ENCODE results near the gene VPREB1. TPM values are rescaled to one million over a fixed set of nuclear protein-coding genes. Genes with fewer than 3 reads are reported as not detected.

The VPREB1 gene
- total RNA-seq, 1 donor from 2014 or later, result not detected

DNA sequence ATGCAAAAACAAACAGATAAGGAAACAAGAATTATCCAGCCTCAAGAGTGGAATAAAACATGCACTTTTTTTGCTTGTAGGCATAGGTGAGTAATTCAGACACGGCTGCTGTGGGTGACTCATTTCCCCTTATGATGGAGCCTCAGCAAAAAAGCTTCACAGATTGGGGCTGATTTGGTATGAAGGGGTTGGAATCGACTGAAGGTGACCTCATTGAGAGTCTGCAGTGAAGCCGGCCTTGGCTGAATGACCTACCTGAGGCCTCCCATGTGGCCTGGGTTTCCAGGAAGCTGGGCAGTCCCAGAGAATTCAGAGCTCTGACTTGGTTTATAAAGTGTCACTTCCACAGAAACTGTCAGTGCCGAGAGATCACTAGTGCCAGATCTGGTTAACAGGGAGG is 34.2 kb upstream of the VPREB1 start:
- TF ChIP-seq, protein P1, sequence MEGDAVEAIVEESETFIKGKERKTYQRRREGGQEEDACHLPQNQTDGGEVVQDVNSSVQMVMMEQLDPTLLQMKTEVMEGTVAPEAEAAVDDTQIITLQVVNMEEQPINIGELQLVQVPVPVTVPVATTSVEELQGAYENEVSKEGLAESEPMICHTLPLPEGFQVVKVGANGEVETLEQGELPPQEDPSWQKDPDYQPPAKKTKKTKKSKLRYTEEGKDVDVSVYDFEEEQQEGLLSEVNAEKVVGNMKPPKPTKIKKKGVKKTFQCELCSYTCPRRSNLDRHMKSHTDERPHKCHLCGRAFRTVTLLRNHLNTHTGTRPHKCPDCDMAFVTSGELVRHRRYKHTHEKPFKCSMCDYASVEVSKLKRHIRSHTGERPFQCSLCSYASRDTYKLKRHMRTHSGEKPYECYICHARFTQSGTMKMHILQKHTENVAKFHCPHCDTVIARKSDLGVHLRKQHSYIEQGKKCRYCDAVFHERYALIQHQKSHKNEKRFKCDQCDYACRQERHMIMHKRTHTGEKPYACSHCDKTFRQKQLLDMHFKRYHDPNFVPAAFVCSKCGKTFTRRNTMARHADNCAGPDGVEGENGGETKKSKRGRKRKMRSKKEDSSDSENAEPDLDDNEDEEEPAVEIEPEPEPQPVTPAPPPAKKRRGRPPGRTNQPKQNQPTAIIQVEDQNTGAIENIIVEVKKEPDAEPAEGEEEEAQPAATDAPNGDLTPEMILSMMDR (IDR thresholded peaks at IDR 0.05; ENCODE audit: borderline replicate concordance), result no peak
- no peak overlapping the region for H3K27ac ChIP-seq (replicated peaks)
- DNase-seq, result no peak
- H3K4me3 ChIP-seq, result no peak overlapping the region
- no peaks in the 10 kb centered on the region for H3K36me3 ChIP-seq
- H3K27me3 ChIP-seq (ENCODE audit: low read depth), result peaks cover 89% of the 10 kb centered on the region
- H3K4me1 ChIP-seq, result no peaks in the 10 kb centered on the region
- intact Hi-C loops (cut with micrococcal nuclease), result no loop called here
- no peaks in the 10 kb centered on the region for H3K9me3 ChIP-seq (replicated peaks)

DNA sequence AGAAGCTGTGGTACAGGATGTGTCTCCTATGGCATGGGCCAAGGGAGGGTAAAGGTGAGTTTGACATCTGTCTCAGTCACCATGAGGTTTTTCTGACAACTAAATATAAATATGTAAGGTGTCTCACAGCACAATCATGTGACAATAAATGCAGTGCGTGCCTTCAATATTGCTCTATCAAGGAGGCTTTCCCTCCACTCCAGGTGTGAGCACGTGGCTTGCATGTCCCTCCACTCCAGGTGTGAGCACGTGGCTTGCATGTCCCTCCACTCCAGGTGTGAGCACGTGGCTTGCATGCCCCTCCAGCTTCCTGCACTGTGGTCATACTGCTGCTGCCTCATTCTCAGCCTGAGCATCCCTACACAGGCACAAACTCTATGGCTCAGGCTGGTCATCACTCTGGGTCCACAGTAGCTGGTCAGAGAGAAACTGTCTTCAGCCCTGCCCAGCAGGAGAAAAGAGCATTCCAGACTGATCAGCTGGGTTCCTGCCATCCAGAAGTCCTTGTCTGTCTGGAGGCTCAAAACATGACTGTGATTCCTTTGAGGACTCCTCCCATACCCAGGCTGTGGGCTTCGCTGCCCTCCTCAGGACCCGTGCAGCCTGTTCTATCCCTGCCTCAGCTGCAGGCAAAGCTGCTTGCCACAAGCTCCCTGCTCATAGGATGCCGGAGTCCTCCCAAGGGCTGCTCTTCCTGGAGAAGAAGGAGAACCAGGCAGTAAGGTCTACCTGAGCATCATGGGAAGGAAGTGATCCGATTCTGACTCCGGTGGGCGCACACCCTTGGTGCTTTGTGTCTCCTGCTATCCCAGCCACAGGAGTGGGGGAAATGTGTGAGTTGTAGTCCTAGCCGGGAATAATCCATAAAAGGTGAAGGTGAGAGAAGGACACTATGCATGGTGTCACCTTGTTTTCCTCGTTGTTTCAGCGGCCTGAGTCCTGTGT is 33.4 kb upstream of the VPREB1 start:
- intact Hi-C loops (cut with micrococcal nuclease), result no loop called here
- Histone ChIP-seq H3K4me1 (no peaks in the 10 kb centered on the region), H3K9me3 (replicated peaks) (no peaks in the 10 kb centered on the region), H3K36me3 (no peaks in the 10 kb centered on the region), H3K4me3 (no peak overlapping the region), H3K27ac (replicated peaks) (no peak overlapping the region), H3K27me3 (ENCODE audit: low read depth) (peaks cover 83% of the 10 kb centered on the region)
- DNase-seq, result no peak
- TF ChIP-seq, protein P1 (IDR thresholded peaks at IDR 0.05; ENCODE audit: borderline replicate concordance), result no peak

DNA sequence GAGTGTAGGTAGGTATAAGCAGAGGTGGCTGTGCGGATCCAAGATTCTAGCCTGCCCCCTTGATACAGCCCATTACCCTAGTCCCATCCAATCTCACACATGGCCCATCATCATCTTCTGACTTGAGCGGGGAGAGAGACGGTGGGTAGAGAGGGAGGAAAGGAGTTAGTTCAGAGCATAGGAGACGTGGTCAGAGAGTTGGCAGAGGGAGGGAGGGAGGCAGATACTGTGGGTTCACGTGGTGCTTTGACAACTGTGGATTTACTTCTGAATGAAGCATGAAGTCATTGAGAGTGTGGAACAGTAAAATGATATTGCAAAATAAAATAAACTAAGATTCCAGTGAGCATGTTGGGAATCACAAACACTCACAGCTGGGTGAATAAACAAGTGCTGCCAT is 31.4 kb upstream of the VPREB1 start:
- H3K4me3 ChIP-seq, result no peak overlapping the region
- H3K27ac ChIP-seq (replicated peaks), result no peak overlapping the region
- H3K27me3 ChIP-seq (ENCODE audit: low read depth), result peaks cover 71% of the 10 kb centered on the region
- TF ChIP-seq, protein P1 (IDR thresholded peaks at IDR 0.05; ENCODE audit: borderline replicate concordance), result no peak
- no peak for DNase-seq
- intact Hi-C loops (cut with micrococcal nuclease), result no loop called here
- H3K9me3 ChIP-seq (replicated peaks), result no peaks in the 10 kb centered on the region
- H3K4me1 ChIP-seq, result no peaks in the 10 kb centered on the region
- H3K36me3 ChIP-seq, result no peaks in the 10 kb centered on the region

DNA sequence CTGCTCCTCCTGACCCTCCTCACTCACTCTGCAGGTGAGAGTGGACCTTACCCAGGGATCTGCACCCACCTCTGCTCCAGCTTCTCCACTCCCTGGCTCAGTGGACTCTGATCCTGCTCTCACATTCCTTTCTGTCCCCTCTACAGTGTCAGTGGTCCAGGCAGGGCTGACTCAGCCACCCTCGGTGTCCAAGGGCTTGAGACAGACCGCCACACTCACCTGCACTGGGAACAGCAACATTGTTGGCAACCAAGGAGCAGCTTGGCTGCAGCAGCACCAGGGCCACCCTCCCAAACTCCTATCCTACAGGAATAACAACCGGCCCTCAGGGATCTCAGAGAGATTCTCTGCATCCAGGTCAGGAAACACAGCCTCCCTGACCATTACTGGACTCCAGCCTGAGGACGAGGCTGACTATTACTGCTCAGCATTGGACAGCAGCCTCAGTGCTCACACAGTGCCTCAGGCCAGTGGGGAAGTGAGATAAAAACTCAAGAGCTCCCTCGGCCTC is 29.7 kb upstream of the VPREB1 start:
- intact Hi-C loops (cut with micrococcal nuclease), result no loop called here
- no peaks in the 10 kb centered on the region for H3K4me1 ChIP-seq
- TF ChIP-seq, protein P1 (IDR thresholded peaks at IDR 0.05; ENCODE audit: borderline replicate concordance), result no peak

DNA sequence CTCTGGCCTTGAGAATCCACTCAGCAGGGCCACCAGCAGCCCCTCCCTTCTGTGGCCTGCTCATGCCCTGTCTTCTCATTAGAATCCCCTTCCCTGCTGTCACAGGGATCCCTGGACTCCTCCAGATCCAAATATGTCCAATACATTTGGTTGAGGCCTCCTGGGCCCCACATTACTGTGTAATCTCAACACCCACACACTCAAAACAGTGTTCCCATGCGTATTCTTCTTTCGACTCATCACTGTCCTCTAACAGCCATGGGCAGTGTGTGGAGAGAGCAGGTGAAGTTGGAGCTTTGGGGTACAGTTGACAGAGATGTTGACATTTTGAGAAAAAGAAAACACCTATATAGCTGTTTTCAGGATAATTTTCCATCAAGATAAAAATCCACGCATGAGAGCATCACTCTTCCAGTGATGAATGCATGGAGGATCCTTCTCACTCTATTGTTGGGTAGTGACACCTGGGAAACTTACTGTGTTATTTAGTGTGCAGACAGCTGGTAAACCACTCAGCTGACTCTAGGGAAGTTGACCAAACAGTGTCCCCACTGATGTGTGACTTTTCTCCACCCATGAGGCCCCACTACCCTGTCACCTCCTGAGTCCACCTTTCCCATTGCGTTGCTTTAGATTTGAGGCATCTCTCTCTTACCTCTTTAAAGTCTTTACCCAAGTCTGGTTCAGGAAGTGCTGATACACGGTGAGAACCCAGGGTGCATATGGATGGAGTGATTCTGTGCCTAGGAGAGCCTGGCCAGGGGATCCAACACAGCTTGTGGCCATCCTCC is 28.7 kb upstream of the VPREB1 start:
- peaks cover 63% of the 10 kb centered on the region for H3K27me3 ChIP-seq (ENCODE audit: low read depth)
- H3K4me3 ChIP-seq, result no peak overlapping the region
- no peaks in the 10 kb centered on the region for H3K4me1 ChIP-seq
- intact Hi-C loops (cut with micrococcal nuclease), result no loop called here
- H3K36me3 ChIP-seq, result no peaks in the 10 kb centered on the region
- TF ChIP-seq, protein P1 (IDR thresholded peaks at IDR 0.05; ENCODE audit: borderline replicate concordance), result no peak
- H3K27ac ChIP-seq (replicated peaks), result no peak overlapping the region
- DNase-seq, result no peak
- no peaks in the 10 kb centered on the region for H3K9me3 ChIP-seq (replicated peaks)

More for the DNA sequence above, 29.7 kb upstream of the VPREB1 start:
- H3K27me3 ChIP-seq (ENCODE audit: low read depth), result peaks cover 72% of the 10 kb centered on the region
- no peaks in the 10 kb centered on the region for H3K36me3 ChIP-seq
- no peak for DNase-seq
- H3K27ac ChIP-seq (replicated peaks), result no peak overlapping the region
- no peak overlapping the region for H3K4me3 ChIP-seq
- H3K9me3 ChIP-seq (replicated peaks), result no peaks in the 10 kb centered on the region
